HG03175 (cell line): Measurements from ENCODE around the gene PTPRD.

ENCODE experiments used
- ATAC-seq: cut with Tn5 transposase; IDR thresholded peaks from one replicate; pipeline ENCODE4 v1.9.1; 2021; ENCODE audit warnings: mild to moderate bottlenecking, moderate library complexity; ENCODE audit not compliant: unreplicated experiment

PTPRD gene

DNA sequence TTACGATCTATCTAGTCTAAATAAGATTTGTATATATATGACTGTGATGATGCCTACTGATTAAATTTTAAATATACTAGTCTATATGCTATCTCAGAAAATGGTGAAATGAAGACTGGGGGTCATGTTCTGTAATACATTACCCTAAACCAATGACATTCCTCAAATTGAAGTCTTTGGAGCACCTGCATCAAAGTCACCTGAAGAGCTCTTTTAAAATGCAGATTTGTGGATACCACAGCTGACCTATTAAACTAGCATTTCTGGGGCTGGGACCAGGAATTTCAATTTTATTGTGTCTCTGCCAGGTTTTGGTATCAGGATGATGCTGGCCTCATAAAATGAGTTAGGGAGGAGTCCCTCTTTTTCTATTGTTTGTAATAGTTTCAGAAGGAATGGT is 2181.3 kb downstream of the PTPRD start:
- ATAC-seq, result no peak

GRCh38 chr9:8430945-8431344 is 2181.9 kb downstream of the PTPRD start:
- ATAC-seq, result no peak

- ATAC-seq, result peak; percentile 43
These were observed 2183.0 kb downstream of the PTPRD start for GRCh38 chr9:8429768-8430167.

DNA sequence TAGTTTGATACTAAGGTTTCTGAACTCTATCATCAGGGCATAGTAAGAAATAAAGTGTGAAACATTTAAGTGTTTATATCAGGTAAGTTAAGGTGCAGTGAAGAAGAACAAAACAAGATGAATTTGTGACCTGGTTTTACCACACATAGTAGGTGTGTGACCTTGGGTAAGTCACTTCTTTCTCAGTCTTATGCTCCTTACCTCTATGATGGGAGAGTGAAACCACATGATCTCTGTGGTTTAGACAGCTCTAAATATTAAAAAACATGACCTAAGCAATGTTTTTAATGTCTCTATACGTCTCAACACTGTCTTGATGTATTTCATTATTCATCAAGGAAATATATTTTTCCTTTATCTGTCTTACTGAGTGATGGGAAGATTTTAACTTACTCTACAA is 2183.6 kb downstream of the PTPRD start:
- peak; percentile 39 for ATAC-seq

DNA sequence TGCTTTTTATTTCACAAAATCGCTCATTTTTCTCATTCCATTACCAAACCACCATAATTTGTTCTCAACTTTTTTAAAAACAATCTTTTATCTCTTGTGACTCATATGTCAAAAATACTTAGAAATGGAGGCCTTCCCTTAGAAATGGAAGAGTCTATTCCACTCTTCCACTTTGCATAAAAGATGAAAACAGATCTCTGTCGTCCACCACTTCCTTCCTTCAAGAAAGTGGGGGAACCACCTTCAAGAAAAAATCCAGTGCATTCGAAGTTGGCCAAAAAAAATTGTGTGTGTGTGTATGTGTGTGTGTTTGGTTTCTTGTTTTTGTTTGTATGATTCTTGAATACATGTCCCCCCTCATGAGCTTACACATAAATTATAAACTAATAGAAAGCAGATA is 2184.4 kb downstream of the PTPRD start:
- no peak for ATAC-seq

DNA sequence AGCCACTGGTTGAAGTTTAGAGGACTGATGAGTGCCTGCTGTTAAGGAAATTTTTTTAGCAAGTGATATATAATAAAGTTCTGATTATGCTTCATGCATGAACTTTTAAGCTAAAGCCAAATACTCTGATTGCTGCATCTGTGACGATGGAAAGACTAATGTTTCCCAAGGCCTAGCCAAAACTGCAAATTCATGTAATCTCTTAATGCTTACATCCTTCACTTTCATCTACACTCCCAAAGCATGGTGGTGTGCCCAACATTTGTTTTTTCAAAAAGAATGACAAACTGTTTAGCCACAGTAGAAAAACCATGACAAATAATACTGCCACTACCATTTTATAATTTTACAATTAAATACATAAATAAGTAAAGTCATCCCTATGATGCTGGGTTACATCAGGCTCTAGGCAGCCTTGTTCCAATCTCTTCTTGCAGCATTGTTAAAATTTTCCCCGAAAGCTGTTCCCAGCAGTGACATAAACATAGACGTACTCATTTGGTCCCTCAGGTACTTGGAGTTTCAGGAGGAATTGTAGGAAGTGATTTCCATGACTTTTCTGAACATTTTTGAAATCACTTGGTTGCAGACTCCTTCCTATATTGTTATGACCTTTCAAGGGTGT is 2187.9 kb downstream of the PTPRD start:
- ATAC-seq, result no peak

GRCh38 chr9:8420416-8420815 is 2192.4 kb downstream of the PTPRD start:
- ATAC-seq, result no peak

DNA sequence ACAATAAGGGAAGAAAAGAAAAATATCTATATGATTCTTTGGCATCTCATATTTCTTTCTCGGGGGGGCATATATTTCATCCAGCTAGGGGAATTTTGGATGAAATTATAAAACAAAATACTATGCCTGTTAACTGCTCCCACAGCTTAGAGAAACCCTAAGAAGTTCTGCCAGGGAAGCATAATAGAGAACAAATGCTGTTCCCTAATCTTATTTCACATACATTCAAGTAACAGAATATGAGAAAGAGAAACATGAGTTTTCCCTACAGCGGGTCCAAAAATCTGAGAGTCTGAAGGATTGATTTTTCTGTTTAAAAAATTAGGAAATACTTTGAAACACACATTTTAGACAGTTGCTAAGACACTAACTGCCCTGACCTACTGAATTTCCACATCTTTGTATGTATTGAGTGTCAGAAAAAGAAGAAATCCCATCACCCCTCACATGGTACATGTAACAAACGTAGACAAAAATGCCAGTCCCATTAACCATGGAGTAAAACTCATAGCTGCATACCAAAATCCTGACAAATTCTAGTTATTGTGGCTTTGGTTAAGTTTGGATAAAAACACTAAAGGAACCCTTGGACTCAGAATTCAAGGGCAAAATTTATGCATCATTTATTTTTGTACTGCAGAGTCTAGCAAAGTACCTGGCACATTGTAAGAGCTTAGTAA is 2193.1 kb downstream of the PTPRD start:
- ATAC-seq, result no peak

GRCh38 chr9:8417341-8417740 is 2195.5 kb downstream of the PTPRD start:
- no peak for ATAC-seq

GRCh38 chr9:8412327-8412726 is 2200.5 kb downstream of the PTPRD start:
- no peak for ATAC-seq

- no peak for ATAC-seq
These were observed 2204.1 kb downstream of the PTPRD start for GRCh38 chr9:8408575-8409190.

- no peak for ATAC-seq
These were observed 2210.7 kb downstream of the PTPRD start for GRCh38 chr9:8401961-8402705.

DNA sequence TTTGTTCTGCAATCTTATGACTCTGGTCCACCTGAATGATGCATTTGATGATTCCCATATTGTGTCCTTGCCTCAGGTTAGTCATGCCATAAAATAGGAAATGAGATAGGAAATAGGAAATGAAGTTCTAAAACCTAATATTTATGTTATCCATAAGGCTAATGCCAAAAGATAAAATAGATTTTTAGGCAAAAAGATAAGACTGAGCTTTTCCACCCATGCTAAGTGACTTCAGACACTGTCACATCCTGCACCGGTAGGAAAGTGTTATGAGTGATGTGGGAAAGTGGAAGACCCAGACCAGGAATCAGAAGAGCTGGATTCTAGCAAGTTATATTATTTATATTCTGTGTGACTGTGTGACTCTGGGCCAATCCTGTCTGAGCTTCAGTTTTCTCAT is 2212.4 kb downstream of the PTPRD start:
- no peak for ATAC-seq

DNA sequence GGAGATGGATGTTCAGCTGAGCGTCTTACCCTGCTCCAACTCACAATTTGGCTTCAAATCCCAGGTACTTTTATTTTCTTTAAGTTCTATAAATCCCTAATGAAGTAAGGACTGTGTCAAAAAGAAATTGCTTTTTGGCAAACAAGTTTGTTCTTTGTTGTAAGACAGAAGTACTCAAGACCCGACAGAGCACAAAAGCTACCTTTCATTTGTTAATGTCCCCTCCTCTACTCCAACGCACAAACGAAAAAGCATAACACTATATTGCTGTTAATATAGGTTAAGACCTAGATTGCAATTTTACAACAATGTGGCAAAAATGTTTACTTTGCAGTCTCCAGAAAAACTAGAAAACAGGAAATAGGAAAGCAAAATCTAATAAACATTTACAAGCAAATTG is 2217.8 kb downstream of the PTPRD start:
- no peak for ATAC-seq

- ATAC-seq, result no peak
These were observed 2218.5 kb downstream of the PTPRD start for GRCh38 chr9:8394341-8394740.

DNA sequence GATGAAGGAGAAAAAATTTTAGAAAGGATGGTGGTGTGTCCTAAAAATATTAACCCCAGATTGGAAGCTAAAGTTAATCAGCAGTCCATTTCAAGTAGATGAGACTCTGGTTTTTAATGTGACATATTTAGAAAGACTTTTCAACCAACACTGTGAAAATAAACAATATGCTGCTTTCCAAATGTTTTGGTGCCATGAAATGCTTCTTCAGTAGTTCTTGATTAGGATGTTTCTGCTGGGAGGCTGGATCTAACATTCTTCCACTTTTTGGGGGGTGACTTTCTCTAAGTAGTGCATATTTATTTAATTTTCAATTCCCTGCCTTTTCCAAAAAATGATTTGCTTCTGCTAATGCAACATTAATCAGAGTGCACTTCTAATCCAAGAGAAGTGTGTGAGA is 2219.9 kb downstream of the PTPRD start:
- ATAC-seq, result no peak

DNA sequence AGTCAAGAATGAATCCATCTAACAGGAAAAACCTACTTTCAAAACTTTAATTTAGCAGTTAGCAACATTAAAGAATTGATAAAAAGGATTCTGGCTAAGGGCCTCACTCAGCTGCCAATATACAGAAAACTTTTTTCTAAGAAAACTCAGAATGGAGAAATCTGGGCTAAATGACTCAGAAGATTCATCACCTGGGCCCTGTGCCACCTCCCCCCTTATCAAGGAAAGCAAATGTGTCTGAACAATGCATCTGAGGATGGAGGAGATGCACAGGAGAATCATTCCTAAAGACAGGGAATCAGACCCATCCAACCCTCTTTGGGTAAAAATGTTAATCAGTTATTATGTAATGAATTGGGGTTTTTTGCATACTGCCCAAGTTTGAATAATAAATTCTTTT is 2221.2 kb downstream of the PTPRD start:
- no peak for ATAC-seq

- no peak for ATAC-seq
These were observed 2221.7 kb downstream of the PTPRD start for GRCh38 chr9:8391132-8391531.

DNA sequence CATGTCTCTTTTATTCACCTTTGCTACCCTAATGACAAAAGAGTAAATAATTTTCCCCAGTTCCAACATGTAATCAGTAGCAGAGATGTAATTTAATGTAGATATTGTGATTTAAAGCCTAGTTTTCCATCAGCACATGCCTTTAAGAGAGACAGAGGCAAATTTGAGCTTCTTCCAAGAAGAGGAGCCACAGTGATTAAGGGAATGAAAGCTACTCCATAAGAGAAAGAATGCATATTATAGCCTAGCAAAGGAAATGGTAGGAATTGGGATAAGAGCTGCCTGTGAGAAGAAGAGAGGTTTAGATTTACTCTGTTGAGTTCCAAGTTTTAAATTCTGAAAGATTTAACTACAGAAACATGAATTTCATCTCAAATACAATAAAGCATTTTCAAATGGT is 2222.2 kb downstream of the PTPRD start:
- no peak for ATAC-seq

DNA sequence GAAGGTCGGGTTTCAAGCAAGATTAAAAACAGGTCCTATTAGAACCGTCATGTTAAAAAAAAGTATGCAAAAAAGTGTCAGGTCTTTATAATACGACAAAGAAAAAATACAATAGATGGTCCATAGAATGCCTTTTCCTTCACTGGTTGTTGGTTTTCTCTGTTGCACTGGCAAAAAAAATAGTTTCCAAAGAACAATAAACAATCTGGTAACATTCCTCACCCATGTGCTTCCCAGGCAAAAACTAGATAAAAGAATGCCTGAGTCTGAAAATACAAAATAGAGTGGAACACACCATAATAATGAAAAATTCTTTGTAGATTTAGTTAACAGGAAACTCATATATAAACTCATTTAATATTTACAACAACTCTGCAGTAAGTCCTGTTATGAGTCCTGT is 2223.3 kb downstream of the PTPRD start:
- ATAC-seq, result no peak

DNA sequence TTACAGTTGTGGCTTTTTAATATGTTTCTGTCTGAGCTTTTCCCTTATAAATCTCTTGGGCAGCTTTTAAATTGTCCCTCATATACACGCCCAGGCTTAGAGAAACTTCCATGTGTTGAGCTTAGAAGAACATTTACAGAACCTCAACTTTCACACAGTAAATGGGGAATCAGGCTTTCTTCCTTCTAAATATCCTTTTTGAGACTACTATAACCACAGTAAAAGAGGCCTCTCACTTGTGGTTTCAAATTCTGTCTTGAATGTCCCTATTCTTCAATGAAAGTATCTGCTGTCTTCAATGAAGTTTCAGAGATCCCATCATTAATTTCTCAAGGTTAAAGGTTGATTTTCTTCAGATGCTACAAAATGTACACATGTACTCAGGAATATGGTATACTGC is 2224.7 kb downstream of the PTPRD start:
- ATAC-seq, result no peak

DNA sequence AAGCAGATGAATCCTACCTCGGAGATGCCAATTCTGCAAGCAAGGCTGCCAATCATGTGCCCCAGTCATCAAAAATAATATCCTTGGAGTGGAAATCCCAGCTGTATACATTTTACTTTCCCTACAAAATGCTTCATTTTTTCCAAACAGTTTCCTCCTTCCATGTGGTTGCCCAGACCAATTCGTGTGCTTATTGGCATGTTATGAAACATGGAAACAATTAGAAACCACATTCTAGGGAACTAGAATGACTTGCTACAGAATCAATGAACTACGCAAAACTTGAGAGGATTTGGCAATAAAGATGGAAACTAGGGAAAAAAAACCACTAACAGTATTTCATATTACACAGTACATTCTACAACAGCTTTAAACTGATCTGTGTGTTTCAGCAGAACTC is 2228.7 kb downstream of the PTPRD start:
- ATAC-seq, result no peak
